ENCODE results near the gene NRF1.

DNA sequence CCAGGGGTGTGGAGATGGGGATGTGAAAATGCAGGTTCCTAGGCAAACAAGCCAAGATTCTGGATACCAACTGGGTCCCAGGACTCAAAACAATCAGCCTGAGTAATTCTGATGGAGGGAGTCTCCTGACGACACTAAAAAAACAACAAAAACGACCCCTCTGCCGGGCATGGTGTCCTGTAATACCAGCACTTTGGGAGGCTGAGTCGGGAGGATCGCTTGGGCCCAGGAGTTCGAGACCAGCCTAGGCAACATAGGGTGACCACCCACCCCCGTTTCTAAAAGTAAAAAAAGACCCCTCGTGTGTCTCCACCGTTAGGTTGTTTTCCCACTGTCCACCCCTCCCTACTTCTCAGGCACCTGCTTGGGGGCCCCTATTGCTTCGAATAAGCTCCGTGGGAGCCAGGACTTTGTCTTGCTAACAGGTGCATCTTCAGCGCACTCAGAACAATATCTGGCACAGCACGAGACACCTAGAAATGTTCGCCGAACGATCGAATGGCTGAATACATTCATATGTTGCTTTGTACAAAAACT lies 743 bp upstream of the NRF1 start:
- TF ChIP-seq POLR2A (IDR thresholded peaks at IDR 0.05; ENCODE audit: control extremely low read depth in 1 of 2, low read depth in 2 of 2, low read length in 2 of 2), result no peak
- no peak for TF ChIP-seq EZH2 (IDR thresholded peaks at IDR 0.05; ENCODE audit: low read depth, low read length, severe bottlenecking)
- no peak for TF ChIP-seq POLR2AphosphoS5 (IDR thresholded peaks at IDR 0.05; ENCODE audit: low read depth, low read length)
- no peak for TF ChIP-seq BACH1 (IDR thresholded peaks at IDR 0.05; ENCODE audit: low read length)
- TF ChIP-seq CTCF (IDR thresholded peaks at IDR 0.05; ENCODE audit: control extremely low read depth in 1 of 3, insufficient read depth in 1 of 3, low read depth in 1 of 3, low read length in 3 of 3), result no peak
- no peak for TF ChIP-seq CBX5 (IDR thresholded peaks at IDR 0.05; ENCODE audit: low read depth, low read length)
- no peak for TF ChIP-seq YY1 (IDR thresholded peaks at IDR 0.05; ENCODE audit: low read depth, low read length)
- no peak for TF ChIP-seq EP300 (IDR thresholded peaks at IDR 0.05; ENCODE audit: borderline replicate concordance in 1 of 2, low read depth in 2 of 2, low read length in 2 of 2)
- TF ChIP-seq CHD2 (IDR thresholded peaks at IDR 0.05; ENCODE audit: low read length), result no peak
- no peak for TF ChIP-seq SRF (IDR thresholded peaks at IDR 0.05; ENCODE audit: low read depth, low read length)
- TF ChIP-seq SUZ12 (IDR thresholded peaks at IDR 0.05; ENCODE audit: low read length), result no peak
